Measurements from ENCODE around the gene CDC37.

DNA sequence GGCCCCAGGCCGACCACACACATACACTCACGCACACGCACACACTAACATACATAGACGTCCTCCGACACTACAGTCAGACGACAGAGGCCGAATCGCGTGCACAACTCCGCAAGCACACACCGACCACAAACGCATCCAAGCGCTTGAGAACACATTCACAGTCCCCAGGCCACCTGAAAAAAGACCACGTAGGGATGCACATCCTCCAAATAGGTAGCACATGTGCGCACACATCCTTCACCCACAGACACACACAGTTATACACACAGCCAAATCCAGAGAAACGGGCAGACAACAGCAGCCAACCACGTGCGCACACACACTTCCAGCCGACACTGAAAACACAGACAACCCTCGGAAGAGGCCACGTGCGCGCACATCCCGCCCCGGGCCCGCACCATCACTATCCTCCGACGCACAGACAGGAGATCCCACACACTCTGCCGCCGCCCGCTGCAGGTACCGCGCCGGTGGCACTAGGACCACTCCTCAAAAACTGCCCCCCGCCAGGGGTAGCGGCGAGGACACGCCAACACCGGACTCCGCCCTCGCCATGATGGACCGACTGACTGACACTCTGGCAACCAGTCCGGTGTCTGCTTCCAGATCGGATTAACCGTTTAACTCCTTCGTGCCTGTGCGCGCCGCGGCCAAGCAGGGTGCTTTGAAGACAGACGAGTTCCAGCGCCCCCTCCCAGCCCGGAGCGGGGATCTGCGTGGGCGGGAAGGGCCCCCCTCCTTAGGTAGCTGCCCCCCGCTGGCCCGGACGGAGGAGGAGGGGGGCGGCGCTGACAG is 16.5 kb upstream of the CDC37 start:
- TF ChIP-seq CTCF (IDR thresholded peaks at IDR 0.05), result no peak
- TF ChIP-seq POLR2AphosphoS5 (IDR thresholded peaks at IDR 0.05), result no peak

Measured in upper lobe of left lung (tissue), 4 donors.